Spleen (tissue), 7 donors: ENCODE results near the gene GNA14.

Experiments used
- POLR2A ChIP-seq, 3 donors: fragments of 450-650 bp; IDR thresholded peaks; one replicate each; pipeline ENCODE4 v1.5.1; 2017; ENCODE audit warnings: antibody characterized with exemption in 3 of 3, mild to moderate bottlenecking in 1 of 3
- TF ChIP-seq, protein P1 (sequence below), 11 experiments: fragments of 200-600 bp in 7 of 11; fragments of 450-650 bp in 4 of 11; sonication (generic) in 4 of 11; IDR thresholded peaks in 8 of 11; conservative IDR thresholded peaks in 3 of 11; 1 replicate in 7 of 11; 2 replicates in 4 of 11; pipeline versions ENCODE4 v1.4.0 to v1.8.0; 2016 to 2021; ENCODE audit warnings: antibody characterized with exemption in 11 of 11, inconsistent platforms in 4 of 11, mild to moderate bottlenecking in 1 of 11
- donor health status: DM: no; HTN: no; CAD: no; lungs with moderate emphysema.
- donor health status: DM: no; HTN: no; CAD: no.
- donor health status: DM: no; HTN: no; CAD: no.

- TF ChIP-seq, protein P1, sequence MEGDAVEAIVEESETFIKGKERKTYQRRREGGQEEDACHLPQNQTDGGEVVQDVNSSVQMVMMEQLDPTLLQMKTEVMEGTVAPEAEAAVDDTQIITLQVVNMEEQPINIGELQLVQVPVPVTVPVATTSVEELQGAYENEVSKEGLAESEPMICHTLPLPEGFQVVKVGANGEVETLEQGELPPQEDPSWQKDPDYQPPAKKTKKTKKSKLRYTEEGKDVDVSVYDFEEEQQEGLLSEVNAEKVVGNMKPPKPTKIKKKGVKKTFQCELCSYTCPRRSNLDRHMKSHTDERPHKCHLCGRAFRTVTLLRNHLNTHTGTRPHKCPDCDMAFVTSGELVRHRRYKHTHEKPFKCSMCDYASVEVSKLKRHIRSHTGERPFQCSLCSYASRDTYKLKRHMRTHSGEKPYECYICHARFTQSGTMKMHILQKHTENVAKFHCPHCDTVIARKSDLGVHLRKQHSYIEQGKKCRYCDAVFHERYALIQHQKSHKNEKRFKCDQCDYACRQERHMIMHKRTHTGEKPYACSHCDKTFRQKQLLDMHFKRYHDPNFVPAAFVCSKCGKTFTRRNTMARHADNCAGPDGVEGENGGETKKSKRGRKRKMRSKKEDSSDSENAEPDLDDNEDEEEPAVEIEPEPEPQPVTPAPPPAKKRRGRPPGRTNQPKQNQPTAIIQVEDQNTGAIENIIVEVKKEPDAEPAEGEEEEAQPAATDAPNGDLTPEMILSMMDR (IDR thresholded peaks at IDR 0.05 in 8 of 11, conservative IDR thresholded peaks at IDR 0.05 in 3 of 11) = no peak
- no peak for TF ChIP-seq POLR2A (IDR thresholded peaks at IDR 0.05)
Observed at GRCh38 chr9:77516781-77517180, 131.3 kb downstream of the GNA14 start.
